ENCODE results near the gene TNIP2.

GRCh38 chr4:2792711-2793585, 36.8 kb upstream of the TNIP2 start, which contains the start of gene SH3BP2:
- TF ChIP-seq POLR2AphosphoS5 (IDR thresholded peaks at IDR 0.05) (no peak), CTCF (IDR thresholded peaks at IDR 0.05) (no peak), POLR2A (IDR thresholded peaks at IDR 0.05) (no peak)

Data from suprapubic skin (tissue), 4 donors.